Measurements from ENCODE around the gene IKZF1.

Gene IKZF1

GRCh38 chr7:50363327-50364060 is 59.0 kb downstream of the IKZF1 start:
- no peaks in the 10 kb centered on the region for H3K36me3 ChIP-seq (ENCODE audit: control insufficient read depth, insufficient read depth, low read length)
- H3K27ac ChIP-seq (ENCODE audit: low read length): no peak overlapping the region
- H3K4me1 ChIP-seq (ENCODE audit: control insufficient read depth, insufficient read depth, low read length): 0 out of 2 replicates have a peak, but pooled peaks cover 1% of the 10 kb centered on the region
- H3K9me3 ChIP-seq (ENCODE audit: control insufficient read depth, insufficient read depth, low read length): no peaks in the 10 kb centered on the region
- no CpG with 5 or more reads among the region's 7 CpGs for WGBS (ENCODE audit: insufficient coverage, insufficient read length)
- no peaks in the 10 kb centered on the region for H3K27me3 ChIP-seq (ENCODE audit: control insufficient read depth, insufficient read depth, low read length)
- DNase-seq (ENCODE audit: low read depth, low spot score): no peak
- H3K4me3 ChIP-seq (ENCODE audit: low read length): no peak overlapping the region

DNA sequence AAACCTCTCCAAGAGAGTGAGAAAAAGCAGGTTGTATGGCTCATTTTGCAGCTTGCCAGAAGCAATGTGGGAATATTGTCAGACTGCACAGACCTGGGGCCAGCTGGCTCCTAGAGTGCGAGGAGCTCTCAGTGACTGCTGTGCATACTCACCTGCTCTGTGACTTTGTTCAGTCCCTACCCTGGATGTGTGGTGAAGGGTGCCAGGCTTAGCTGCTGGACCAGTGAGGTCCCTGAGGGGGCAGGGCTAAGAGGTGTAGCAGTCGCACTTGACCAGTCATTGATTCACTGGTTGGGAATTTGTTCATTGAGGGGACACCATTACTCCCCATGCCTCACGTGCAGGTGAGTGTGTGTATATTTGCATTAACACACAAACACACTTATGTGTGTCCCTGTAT is 60.1 kb downstream of the IKZF1 start:
- H3K27ac ChIP-seq (ENCODE audit: low read length): no peak overlapping the region
- H3K9me3 ChIP-seq (ENCODE audit: control insufficient read depth, insufficient read depth, low read length): no peaks in the 10 kb centered on the region
- no peaks in the 10 kb centered on the region for H3K27me3 ChIP-seq (ENCODE audit: control insufficient read depth, insufficient read depth, low read length)
- no peak overlapping the region for H3K4me3 ChIP-seq (ENCODE audit: low read length)
- DNase-seq (ENCODE audit: low read depth, low spot score): no peak
- WGBS (ENCODE audit: insufficient coverage, insufficient read length): no CpG with 5 or more reads among the region's 3 CpGs
- no peaks in the 10 kb centered on the region for H3K36me3 ChIP-seq (ENCODE audit: control insufficient read depth, insufficient read depth, low read length)
- H3K4me1 ChIP-seq (ENCODE audit: control insufficient read depth, insufficient read depth, low read length): 0 out of 2 replicates have a peak, but pooled peaks cover 1% of the 10 kb centered on the region

- no peak overlapping the region for H3K4me3 ChIP-seq (ENCODE audit: low read length)
- no peak overlapping the region for H3K27ac ChIP-seq (ENCODE audit: low read length)
- H3K4me1 ChIP-seq (ENCODE audit: control insufficient read depth, insufficient read depth, low read length): 0 out of 2 replicates have a peak, but pooled peaks cover 1% of the 10 kb centered on the region
- no CpG with 5 or more reads among the region's 2 CpGs for WGBS (ENCODE audit: insufficient coverage, insufficient read length)
- no peaks in the 10 kb centered on the region for H3K27me3 ChIP-seq (ENCODE audit: control insufficient read depth, insufficient read depth, low read length)
- no peaks in the 10 kb centered on the region for H3K9me3 ChIP-seq (ENCODE audit: control insufficient read depth, insufficient read depth, low read length)
- no peak for DNase-seq (ENCODE audit: low read depth, low spot score)
- no peaks in the 10 kb centered on the region for H3K36me3 ChIP-seq (ENCODE audit: control insufficient read depth, insufficient read depth, low read length)
Measured at GRCh38 chr7:50366311-50366710, 61.8 kb downstream of the IKZF1 start.

GRCh38 chr7:50367100-50367499 is 62.6 kb downstream of the IKZF1 start:
- H3K36me3 ChIP-seq (ENCODE audit: control insufficient read depth, insufficient read depth, low read length): no peaks in the 10 kb centered on the region
- 0 out of 2 replicates have a peak, but pooled peaks cover 1% of the 10 kb centered on the region for H3K4me1 ChIP-seq (ENCODE audit: control insufficient read depth, insufficient read depth, low read length)
- H3K4me3 ChIP-seq (ENCODE audit: low read length): no peak overlapping the region
- no peaks in the 10 kb centered on the region for H3K9me3 ChIP-seq (ENCODE audit: control insufficient read depth, insufficient read depth, low read length)
- WGBS (ENCODE audit: insufficient coverage, insufficient read length): no CpG with 5 or more reads among the region's 2 CpGs
- H3K27me3 ChIP-seq (ENCODE audit: control insufficient read depth, insufficient read depth, low read length): no peaks in the 10 kb centered on the region
- no peak for DNase-seq (ENCODE audit: low read depth, low spot score)
- H3K27ac ChIP-seq (ENCODE audit: low read length): no peak overlapping the region

GRCh38 chr7:50367570-50367969 is 63.1 kb downstream of the IKZF1 start:
- H3K27me3 ChIP-seq (ENCODE audit: control insufficient read depth, insufficient read depth, low read length): no peaks in the 10 kb centered on the region
- no CpG with 5 or more reads among the region's 6 CpGs for WGBS (ENCODE audit: insufficient coverage, insufficient read length)
- no peak for DNase-seq (ENCODE audit: low read depth, low spot score)
- H3K9me3 ChIP-seq (ENCODE audit: control insufficient read depth, insufficient read depth, low read length): no peaks in the 10 kb centered on the region
- H3K27ac ChIP-seq (ENCODE audit: low read length): no peak overlapping the region
- no peaks in the 10 kb centered on the region for H3K36me3 ChIP-seq (ENCODE audit: control insufficient read depth, insufficient read depth, low read length)
- 0 out of 2 replicates have a peak, but pooled peaks cover 1% of the 10 kb centered on the region for H3K4me1 ChIP-seq (ENCODE audit: control insufficient read depth, insufficient read depth, low read length)
- H3K4me3 ChIP-seq (ENCODE audit: low read length): no peak overlapping the region

DNA sequence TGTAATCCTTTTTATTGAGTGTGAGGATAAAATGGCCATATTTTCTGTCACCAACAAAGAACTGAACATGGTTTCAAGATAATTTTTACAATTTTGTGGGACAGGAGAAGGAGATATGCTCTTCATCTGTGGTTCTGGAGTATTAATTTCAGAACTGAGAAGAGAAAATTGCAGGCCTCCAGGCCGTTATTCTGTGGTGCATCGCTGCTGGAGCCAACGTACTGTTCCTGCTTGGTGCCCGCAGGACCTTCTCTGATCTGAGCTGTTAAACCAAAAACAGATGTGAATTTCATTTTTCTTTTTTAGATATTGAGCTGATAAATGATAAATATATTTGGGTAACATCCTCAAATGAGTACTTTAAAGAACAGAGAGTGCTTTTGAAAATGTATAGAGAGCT is 63.9 kb downstream of the IKZF1 start:
- Histone ChIP-seq H3K4me1 (ENCODE audit: control insufficient read depth, insufficient read depth, low read length) (no peaks in the 10 kb centered on the region), H3K27me3 (ENCODE audit: control insufficient read depth, insufficient read depth, low read length) (no peaks in the 10 kb centered on the region), H3K4me3 (ENCODE audit: low read length) (no peak overlapping the region), H3K36me3 (ENCODE audit: control insufficient read depth, insufficient read depth, low read length) (no peaks in the 10 kb centered on the region), H3K9me3 (ENCODE audit: control insufficient read depth, insufficient read depth, low read length) (no peaks in the 10 kb centered on the region), H3K27ac (ENCODE audit: low read length) (no peak overlapping the region)
- no CpG with 5 or more reads among the region's 4 CpGs for WGBS (ENCODE audit: insufficient coverage, insufficient read length)
- no peak for DNase-seq (ENCODE audit: low read depth, low spot score)

- H3K27ac ChIP-seq (ENCODE audit: low read length): no peak overlapping the region
- H3K36me3 ChIP-seq (ENCODE audit: control insufficient read depth, insufficient read depth, low read length): no peaks in the 10 kb centered on the region
- no peak overlapping the region for H3K4me3 ChIP-seq (ENCODE audit: low read length)
- H3K27me3 ChIP-seq (ENCODE audit: control insufficient read depth, insufficient read depth, low read length): no peaks in the 10 kb centered on the region
- WGBS (ENCODE audit: insufficient coverage, insufficient read length): no CpG with 5 or more reads among the region's 8 CpGs
- H3K9me3 ChIP-seq (ENCODE audit: control insufficient read depth, insufficient read depth, low read length): no peaks in the 10 kb centered on the region
- DNase-seq (ENCODE audit: low read depth, low spot score): peak; percentile 64
- no peaks in the 10 kb centered on the region for H3K4me1 ChIP-seq (ENCODE audit: control insufficient read depth, insufficient read depth, low read length)
Measured at GRCh38 chr7:50369143-50370026, 64.9 kb downstream of the IKZF1 start.

GRCh38 chr7:50370884-50371283 is 66.4 kb downstream of the IKZF1 start:
- no peaks in the 10 kb centered on the region for H3K36me3 ChIP-seq (ENCODE audit: control insufficient read depth, insufficient read depth, low read length)
- WGBS (ENCODE audit: insufficient coverage, insufficient read length): no CpG with 5 or more reads among the region's 7 CpGs
- no peak overlapping the region for H3K4me3 ChIP-seq (ENCODE audit: low read length)

GRCh38 chr7:50371551-50372021 is 67.1 kb downstream of the IKZF1 start:
- no peak overlapping the region for H3K27ac ChIP-seq (ENCODE audit: low read length)
- H3K36me3 ChIP-seq (ENCODE audit: control insufficient read depth, insufficient read depth, low read length): no peaks in the 10 kb centered on the region

More at GRCh38 chr7:50370884-50371283, 66.4 kb downstream of the IKZF1 start:
- no peak overlapping the region for H3K27ac ChIP-seq (ENCODE audit: low read length)
- H3K27me3 ChIP-seq (ENCODE audit: control insufficient read depth, insufficient read depth, low read length): no peaks in the 10 kb centered on the region
- DNase-seq (ENCODE audit: low read depth, low spot score): no peak
- H3K4me1 ChIP-seq (ENCODE audit: control insufficient read depth, insufficient read depth, low read length): no peaks in the 10 kb centered on the region
- H3K9me3 ChIP-seq (ENCODE audit: control insufficient read depth, insufficient read depth, low read length): no peaks in the 10 kb centered on the region

GRCh38 chr7:50372923-50373322 is 68.4 kb downstream of the IKZF1 start:
- Histone ChIP-seq H3K4me3 (ENCODE audit: low read length) (no peak overlapping the region), H3K27me3 (ENCODE audit: control insufficient read depth, insufficient read depth, low read length) (no peaks in the 10 kb centered on the region), H3K27ac (ENCODE audit: low read length) (no peak overlapping the region), H3K36me3 (ENCODE audit: control insufficient read depth, insufficient read depth, low read length) (no peaks in the 10 kb centered on the region), H3K9me3 (ENCODE audit: control insufficient read depth, insufficient read depth, low read length) (no peaks in the 10 kb centered on the region), H3K4me1 (ENCODE audit: control insufficient read depth, insufficient read depth, low read length) (no peaks in the 10 kb centered on the region)
- no peak for DNase-seq (ENCODE audit: low read depth, low spot score)
- no CpG with 5 or more reads among the region's 4 CpGs for WGBS (ENCODE audit: insufficient coverage, insufficient read length)

More at GRCh38 chr7:50371551-50372021, 67.1 kb downstream of the IKZF1 start:
- no CpG with 5 or more reads among the region's 5 CpGs for WGBS (ENCODE audit: insufficient coverage, insufficient read length)
- Histone ChIP-seq H3K27me3 (ENCODE audit: control insufficient read depth, insufficient read depth, low read length) (no peaks in the 10 kb centered on the region), H3K4me3 (ENCODE audit: low read length) (no peak overlapping the region), H3K9me3 (ENCODE audit: control insufficient read depth, insufficient read depth, low read length) (no peaks in the 10 kb centered on the region), H3K4me1 (ENCODE audit: control insufficient read depth, insufficient read depth, low read length) (no peaks in the 10 kb centered on the region)
- DNase-seq (ENCODE audit: low read depth, low spot score): no peak
